ENCODE measurements around the gene NUPR1. TPM values are rescaled to one million over a fixed set of nuclear protein-coding genes. Genes with fewer than 3 reads are reported as not detected.

NUPR1 gene
- total and polyA plus RNA-seq, 2 of the 13 experiments (the other 11 are each of a cell fraction or from before 2014, with no cell fraction given), result 18.0 to 25.6 TPM

DNA sequence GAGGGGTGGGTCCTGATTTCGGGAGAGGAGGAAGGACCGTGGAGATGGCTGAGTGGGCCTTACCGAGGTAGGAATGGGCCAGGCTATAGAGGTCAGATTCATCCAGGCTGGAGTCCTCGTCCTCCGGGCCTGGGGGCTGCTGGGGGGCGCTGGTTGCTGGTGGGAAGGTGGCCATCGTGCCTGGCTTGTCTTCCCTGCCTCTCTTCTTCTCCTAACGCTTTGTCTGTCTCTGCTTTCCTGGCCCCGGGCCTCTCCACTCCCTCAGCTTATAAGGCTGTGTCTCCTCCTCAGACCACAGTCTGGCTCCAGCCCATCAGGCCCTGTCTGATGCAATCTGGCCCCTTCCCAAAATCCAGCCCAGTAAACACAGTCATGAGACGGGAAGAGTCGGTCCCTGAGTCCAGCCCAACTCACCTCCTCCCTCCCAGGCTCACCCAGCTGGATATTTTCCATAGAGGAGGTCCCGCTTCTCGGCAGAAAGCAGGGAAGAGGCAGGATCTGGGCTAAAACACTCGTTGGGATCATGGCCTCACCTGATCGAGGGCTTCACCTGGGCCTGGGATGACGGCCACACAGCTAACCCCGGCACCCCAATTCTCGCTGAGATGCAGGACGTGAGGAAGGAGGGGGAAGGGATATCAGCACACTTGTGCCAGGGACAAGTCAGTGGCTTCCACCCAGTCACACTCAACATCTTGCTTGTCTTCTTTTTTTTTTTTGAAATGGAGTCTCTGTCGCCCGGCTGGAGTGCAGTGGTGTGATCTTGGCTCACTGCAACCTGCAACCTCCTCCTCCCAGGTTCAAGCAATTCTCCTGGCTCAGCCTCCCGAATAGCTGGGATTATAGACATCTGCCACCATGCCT lies at the start of gene NUPR1 (continued):
- TF ChIP-seq, protein P1, sequence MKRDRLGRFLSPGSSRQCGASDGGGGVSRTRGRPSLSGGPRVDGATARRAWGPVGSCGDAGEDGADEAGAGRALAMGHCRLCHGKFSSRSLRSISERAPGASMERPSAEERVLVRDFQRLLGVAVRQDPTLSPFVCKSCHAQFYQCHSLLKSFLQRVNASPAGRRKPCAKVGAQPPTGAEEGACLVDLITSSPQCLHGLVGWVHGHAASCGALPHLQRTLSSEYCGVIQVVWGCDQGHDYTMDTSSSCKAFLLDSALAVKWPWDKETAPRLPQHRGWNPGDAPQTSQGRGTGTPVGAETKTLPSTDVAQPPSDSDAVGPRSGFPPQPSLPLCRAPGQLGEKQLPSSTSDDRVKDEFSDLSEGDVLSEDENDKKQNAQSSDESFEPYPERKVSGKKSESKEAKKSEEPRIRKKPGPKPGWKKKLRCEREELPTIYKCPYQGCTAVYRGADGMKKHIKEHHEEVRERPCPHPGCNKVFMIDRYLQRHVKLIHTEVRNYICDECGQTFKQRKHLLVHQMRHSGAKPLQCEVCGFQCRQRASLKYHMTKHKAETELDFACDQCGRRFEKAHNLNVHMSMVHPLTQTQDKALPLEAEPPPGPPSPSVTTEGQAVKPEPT (CRISPR knock-in tag; IDR thresholded peaks at IDR 0.05; ENCODE audit: low read depth), result no peak; the same call in 1 of the 2 replicates
- TF ChIP-seq ZNF382 (CRISPR knock-in tag; IDR thresholded peaks at IDR 0.05; ENCODE audit: borderline replicate concordance) (no peak), RFXAP (CRISPR knock-in tag; IDR thresholded peaks at IDR 0.05; ENCODE audit: borderline replicate concordance) (0 out of 2 replicates have a peak, but pooled peaks have one; percentile 37), SIX1 (CRISPR knock-in tag; IDR thresholded peaks at IDR 0.05; ENCODE audit: borderline replicate concordance) (no peak), NFYB (CRISPR knock-in tag; IDR thresholded peaks at IDR 0.05) (no peak), HNRNPLL (IDR thresholded peaks at IDR 0.05; ENCODE audit: low read depth, low read length, poor library complexity, severe bottlenecking) (peak; percentile 12), PPARG (CRISPR knock-in tag; conservative IDR thresholded peaks at IDR 0.05) (peak; percentile 59; the same call in 1 of the 2 replicates), XBP1 (CRISPR knock-in tag; IDR thresholded peaks at IDR 0.05) (no peak), HCFC1 (IDR thresholded peaks at IDR 0.05; ENCODE audit: low read depth, low read length) (no peak), SKI (IDR thresholded peaks at IDR 0.05; ENCODE audit: partially characterized antibody) (peak; percentile 69), ZKSCAN8 (CRISPR knock-in tag; IDR thresholded peaks at IDR 0.05; ENCODE audit: borderline replicate concordance) (peak; percentile 80), ETV6 (CRISPR knock-in tag; conservative IDR thresholded peaks at IDR 0.05) (no peak), SOX13 (IDR thresholded peaks at IDR 0.05) (no peak), SOX13 (CRISPR knock-in tag; conservative IDR thresholded peaks at IDR 0.05 in 1 of 2, IDR thresholded peaks at IDR 0.05 in 1 of 2) (peak in 1 of 2 experiments; percentile 70; a peak in 1 of 4 replicates), ZFP1 (CRISPR knock-in tag; IDR thresholded peaks at IDR 0.05) (0 out of 2 replicates have a peak, but pooled peaks have one; percentile 39), ZNF451 (CRISPR knock-in tag; IDR thresholded peaks at IDR 0.05) (peak; percentile 52; the same call in 1 of the 2 replicates), JARID2 (CRISPR knock-in tag; IDR thresholded peaks at IDR 0.05; ENCODE audit: insufficient replicate concordance) (no peak), ZMYM4 (CRISPR knock-in tag; IDR thresholded peaks at IDR 0.05) (peak; percentile 24; the same call in 1 of the 2 replicates), ZNF543 (CRISPR knock-in tag; IDR thresholded peaks at IDR 0.05) (0 out of 2 replicates have a peak, but pooled peaks have one; percentile 18), HDAC2 (CRISPR knock-in tag; IDR thresholded peaks at IDR 0.05) (no peak)
- TF ChIP-seq, protein P2, sequence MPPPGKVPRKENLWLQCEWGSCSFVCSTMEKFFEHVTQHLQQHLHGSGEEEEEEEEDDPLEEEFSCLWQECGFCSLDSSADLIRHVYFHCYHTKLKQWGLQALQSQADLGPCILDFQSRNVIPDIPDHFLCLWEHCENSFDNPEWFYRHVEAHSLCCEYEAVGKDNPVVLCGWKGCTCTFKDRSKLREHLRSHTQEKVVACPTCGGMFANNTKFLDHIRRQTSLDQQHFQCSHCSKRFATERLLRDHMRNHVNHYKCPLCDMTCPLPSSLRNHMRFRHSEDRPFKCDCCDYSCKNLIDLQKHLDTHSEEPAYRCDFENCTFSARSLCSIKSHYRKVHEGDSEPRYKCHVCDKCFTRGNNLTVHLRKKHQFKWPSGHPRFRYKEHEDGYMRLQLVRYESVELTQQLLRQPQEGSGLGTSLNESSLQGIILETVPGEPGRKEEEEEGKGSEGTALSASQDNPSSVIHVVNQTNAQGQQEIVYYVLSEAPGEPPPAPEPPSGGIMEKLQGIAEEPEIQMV (CRISPR knock-in tag; IDR thresholded peaks at IDR 0.05; ENCODE audit: low read depth), result no peak
- TF ChIP-seq, protein P3, sequence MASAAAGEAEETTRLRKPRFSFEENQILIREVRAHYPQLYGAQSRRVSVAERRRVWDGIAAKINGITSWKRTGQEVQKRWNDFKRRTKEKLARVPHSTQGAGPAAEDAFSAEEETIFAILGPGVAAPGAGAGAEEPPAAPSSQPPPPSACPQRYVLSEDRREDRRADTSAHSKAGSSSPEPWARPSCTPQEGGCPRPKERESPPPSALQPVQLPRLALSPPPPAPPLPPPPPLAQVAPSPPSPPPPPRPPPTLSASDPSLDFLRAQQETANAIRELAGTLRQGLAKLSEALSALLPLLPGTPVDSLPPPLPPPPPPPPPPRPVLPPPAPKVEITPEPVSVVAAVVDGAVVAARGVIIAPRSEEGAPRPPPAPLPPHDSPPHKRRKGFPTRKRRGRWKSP (CRISPR knock-in tag; IDR thresholded peaks at IDR 0.05), result peak; percentile 30; the same call in 1 of the 2 replicates
- TF ChIP-seq, protein P4, sequence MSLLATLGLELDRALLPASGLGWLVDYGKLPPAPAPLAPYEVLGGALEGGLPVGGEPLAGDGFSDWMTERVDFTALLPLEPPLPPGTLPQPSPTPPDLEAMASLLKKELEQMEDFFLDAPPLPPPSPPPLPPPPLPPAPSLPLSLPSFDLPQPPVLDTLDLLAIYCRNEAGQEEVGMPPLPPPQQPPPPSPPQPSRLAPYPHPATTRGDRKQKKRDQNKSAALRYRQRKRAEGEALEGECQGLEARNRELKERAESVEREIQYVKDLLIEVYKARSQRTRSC (CRISPR knock-in tag; IDR thresholded peaks at IDR 0.05; ENCODE audit: low read depth), result no peak
- TF ChIP-seq, protein P5, sequence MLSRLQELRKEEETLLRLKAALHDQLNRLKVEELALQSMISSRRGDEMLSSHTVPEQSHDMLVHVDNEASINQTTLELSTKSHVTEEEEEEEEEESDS (CRISPR knock-in tag; IDR thresholded peaks at IDR 0.05; ENCODE audit: borderline replicate concordance), result no peak
